ENCODE measurements around the gene PRPF40B.

DNA sequence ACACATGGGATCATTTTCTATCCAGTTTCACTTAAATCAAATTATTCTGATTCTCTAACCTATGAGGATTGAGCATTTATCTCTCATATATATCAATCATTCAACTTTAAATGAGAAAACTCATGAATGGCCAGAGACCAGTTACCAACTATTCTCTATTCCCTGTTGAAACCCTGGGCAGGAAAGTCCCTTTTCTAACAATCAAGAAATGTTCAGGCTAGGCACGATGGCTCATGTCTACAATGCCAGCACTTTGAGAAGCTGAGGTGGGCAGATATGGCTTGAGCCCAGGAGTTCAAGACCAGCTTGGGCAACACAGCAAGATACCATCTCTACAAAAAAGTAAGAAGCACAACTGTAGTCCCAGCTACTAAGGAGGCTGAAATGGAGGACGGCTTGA lies 65.9 kb downstream of the PRPF40B start:
- TF ChIP-seq EZH2 (IDR thresholded peaks at IDR 0.05; ENCODE audit: borderline replicate concordance, low read length), result no peak
- TF ChIP-seq, protein P1, sequence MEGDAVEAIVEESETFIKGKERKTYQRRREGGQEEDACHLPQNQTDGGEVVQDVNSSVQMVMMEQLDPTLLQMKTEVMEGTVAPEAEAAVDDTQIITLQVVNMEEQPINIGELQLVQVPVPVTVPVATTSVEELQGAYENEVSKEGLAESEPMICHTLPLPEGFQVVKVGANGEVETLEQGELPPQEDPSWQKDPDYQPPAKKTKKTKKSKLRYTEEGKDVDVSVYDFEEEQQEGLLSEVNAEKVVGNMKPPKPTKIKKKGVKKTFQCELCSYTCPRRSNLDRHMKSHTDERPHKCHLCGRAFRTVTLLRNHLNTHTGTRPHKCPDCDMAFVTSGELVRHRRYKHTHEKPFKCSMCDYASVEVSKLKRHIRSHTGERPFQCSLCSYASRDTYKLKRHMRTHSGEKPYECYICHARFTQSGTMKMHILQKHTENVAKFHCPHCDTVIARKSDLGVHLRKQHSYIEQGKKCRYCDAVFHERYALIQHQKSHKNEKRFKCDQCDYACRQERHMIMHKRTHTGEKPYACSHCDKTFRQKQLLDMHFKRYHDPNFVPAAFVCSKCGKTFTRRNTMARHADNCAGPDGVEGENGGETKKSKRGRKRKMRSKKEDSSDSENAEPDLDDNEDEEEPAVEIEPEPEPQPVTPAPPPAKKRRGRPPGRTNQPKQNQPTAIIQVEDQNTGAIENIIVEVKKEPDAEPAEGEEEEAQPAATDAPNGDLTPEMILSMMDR (IDR thresholded peaks at IDR 0.05; ENCODE audit: low read length), result no peak
